Upper lobe of right lung (tissue), 1 donor: ENCODE results near the gene TKT. TPM values are rescaled to one million over a fixed set of nuclear protein-coding genes. Genes with fewer than 3 reads are reported as not detected.

Experiments used
- ATAC-seq: fragments of 200-7000 bp; cut with Tn5 transposase; one replicate; pipeline ENCODE4 v1.9.1; 2020; ENCODE audit warnings: mild to moderate bottlenecking, moderate library complexity
- DNase-seq: peaks from one replicate; pipeline ENCODE4 v3.0.0-alpha.2; 2020
- H3K27ac ChIP-seq: fragments of 200-600 bp; one replicate; pipeline ENCODE4 v1.8.0; 2022
- H3K27me3 ChIP-seq: fragments of 200-600 bp; one replicate; pipeline ENCODE4 v1.8.0; 2022; ENCODE audit warnings: mild to moderate bottlenecking
- H3K36me3 ChIP-seq: fragments of 200-600 bp; one replicate; pipeline ENCODE4 v1.8.0; 2022
- H3K4me1 ChIP-seq: fragments of 200-600 bp; one replicate; pipeline ENCODE4 v1.8.0; 2022
- H3K4me3 ChIP-seq: fragments of 200-600 bp; one replicate; pipeline ENCODE4 v1.8.0; 2022; ENCODE audit warnings: mild to moderate bottlenecking
- H3K9me3 ChIP-seq: fragments of 200-600 bp; one replicate; pipeline ENCODE4 v1.8.0; 2022
- intact Hi-C: fragments of 100-400 bp; cut with DNase I; formaldehyde crosslinking; loops from one replicate; pipeline ENCODE4 v1.11.0; 2022
- total RNA-seq: library from RNA; stranded (reverse); fragmentation: NEBNext Ultra II Directional; extraction: Animal tissue kit (Norgen Biotek cat#: 25700); gene quantifications from one replicate; pipeline ENCODE4 v1.2.1, GENCODE V29; 2021
- TF ChIP-seq, protein P1 (sequence below): fragments of 200-600 bp; IDR thresholded peaks from one replicate; pipeline ENCODE4 v1.8.0; 2022; ENCODE audit warnings: antibody characterized with exemption
- donor health status: DM: no; HTN: yes; CAD: no; lungs with severe emphysema.

Gene TKT
- total RNA-seq, 1 donor from 2014 or later = 432 TPM

DNA sequence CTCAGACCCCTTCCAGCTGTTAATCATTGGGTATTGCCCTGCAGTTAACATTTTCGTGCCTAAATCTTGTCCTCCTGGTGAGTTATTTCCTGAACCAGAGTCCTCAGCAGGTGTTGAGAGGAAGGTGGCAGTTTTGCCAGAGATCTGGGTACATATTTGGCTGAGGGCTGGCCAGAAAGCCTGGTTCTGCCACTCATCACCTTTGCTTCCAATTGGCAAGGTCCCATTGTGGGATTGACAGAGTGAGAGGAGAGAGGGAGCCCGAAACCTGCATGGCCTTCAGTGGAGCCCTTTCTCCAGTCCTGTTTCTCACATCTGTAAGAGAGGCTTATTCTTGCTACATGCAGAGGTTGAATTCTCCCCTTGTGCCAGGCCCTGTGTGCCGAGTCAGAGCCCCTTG lies 8.9 kb upstream of the TKT start:
- intact Hi-C loops = no loop called here
- H3K36me3 ChIP-seq = no peaks in the 10 kb centered on the region

DNA sequence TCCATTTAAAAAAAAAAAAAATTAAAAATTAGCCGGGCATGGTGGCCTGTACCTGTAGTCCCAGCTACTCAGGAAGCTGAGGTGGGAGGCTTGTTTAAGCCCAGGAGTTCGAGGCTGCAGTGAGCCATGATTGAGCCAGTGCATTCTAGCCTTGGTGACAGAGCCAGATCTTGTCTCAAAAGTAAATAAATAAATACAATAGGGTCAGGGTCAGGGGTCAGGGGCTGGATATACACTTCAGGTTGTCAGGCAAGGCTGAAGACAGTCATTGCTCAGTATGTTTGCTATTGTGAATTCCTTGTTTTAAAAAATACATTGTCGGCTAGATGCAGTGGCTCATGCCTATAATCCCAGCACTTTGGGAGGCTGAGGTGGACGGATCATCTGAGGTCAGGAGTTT lies 8.1 kb upstream of the TKT start:
- no peaks in the 10 kb centered on the region for H3K9me3 ChIP-seq
- DNase-seq (no peak), ATAC-seq (no peak)
- TF ChIP-seq, protein P1, sequence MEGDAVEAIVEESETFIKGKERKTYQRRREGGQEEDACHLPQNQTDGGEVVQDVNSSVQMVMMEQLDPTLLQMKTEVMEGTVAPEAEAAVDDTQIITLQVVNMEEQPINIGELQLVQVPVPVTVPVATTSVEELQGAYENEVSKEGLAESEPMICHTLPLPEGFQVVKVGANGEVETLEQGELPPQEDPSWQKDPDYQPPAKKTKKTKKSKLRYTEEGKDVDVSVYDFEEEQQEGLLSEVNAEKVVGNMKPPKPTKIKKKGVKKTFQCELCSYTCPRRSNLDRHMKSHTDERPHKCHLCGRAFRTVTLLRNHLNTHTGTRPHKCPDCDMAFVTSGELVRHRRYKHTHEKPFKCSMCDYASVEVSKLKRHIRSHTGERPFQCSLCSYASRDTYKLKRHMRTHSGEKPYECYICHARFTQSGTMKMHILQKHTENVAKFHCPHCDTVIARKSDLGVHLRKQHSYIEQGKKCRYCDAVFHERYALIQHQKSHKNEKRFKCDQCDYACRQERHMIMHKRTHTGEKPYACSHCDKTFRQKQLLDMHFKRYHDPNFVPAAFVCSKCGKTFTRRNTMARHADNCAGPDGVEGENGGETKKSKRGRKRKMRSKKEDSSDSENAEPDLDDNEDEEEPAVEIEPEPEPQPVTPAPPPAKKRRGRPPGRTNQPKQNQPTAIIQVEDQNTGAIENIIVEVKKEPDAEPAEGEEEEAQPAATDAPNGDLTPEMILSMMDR = no peak
- H3K4me3 ChIP-seq = no peak overlapping the region
- H3K4me1 ChIP-seq = no peaks in the 10 kb centered on the region
- no peaks in the 10 kb centered on the region for H3K27me3 ChIP-seq
- no peak overlapping the region for H3K27ac ChIP-seq
- no peaks in the 10 kb centered on the region for H3K36me3 ChIP-seq
- intact Hi-C loops = no loop called here

More for the DNA sequence above, 8.9 kb upstream of the TKT start:
- H3K4me1 ChIP-seq = peaks cover 8% of the 10 kb centered on the region
- H3K27me3 ChIP-seq = no peaks in the 10 kb centered on the region
- H3K27ac ChIP-seq = no peak overlapping the region
- peak; percentile 64 for ATAC-seq
- H3K4me3 ChIP-seq = no peak overlapping the region
- H3K9me3 ChIP-seq = no peaks in the 10 kb centered on the region
- DNase-seq = no peak
- TF ChIP-seq, protein P1 = no peak

DNA sequence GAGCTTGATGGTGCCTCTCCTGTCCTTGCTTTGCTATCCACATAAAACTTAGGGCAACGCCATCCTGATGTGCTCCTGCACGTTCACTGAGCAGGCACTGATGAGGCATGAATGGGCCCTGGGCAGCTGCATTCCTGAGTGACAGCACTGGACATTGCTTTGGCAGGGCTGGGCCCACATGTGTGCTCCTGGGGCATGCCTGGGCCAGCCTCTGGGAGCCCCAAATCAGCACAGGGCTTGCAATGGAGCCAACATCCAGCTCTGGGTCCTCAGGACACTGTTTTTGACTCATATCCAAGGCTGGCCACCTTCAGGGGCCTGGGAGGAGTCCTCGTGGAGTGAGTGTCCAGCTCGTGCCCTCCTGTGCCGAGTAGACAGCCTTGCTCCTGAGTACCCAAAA lies 5.9 kb upstream of the TKT start:
- intact Hi-C loops = no loop called here
- Histone ChIP-seq H3K4me1 (no peaks in the 10 kb centered on the region), H3K4me3 (no peak overlapping the region), H3K36me3 (no peaks in the 10 kb centered on the region), H3K27ac (no peak overlapping the region), H3K27me3 (no peaks in the 10 kb centered on the region), H3K9me3 (no peaks in the 10 kb centered on the region)
- ATAC-seq (no peak), DNase-seq (no peak)
- TF ChIP-seq, protein P1 = no peak

DNA sequence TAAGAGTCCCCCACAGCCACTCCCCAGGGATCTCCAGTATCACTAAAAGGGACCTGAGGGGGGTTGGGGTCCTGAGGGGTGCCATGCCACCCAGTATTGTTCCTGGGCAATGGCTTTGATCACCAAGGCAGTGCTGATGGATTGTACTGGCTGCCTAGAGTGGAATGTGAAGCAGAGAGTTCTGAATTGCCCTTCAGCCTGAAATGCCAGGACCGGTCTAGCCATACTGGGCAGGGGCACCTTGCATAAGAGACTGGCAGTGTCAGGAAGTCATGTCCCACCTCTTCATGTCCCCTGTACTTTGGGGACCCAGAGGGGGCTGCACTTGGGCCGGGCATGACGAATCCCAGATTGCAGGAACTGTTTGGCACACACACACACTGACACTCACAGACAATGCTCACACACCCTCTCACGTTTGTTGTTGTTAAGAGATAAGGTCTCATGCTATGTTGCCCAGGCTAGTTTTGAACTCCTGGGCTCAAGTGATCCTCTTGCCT lies 4.5 kb upstream of the TKT start:
- DNase-seq (no peak), ATAC-seq (no peak)
- Histone ChIP-seq H3K27me3 (no peaks in the 10 kb centered on the region), H3K36me3 (no peaks in the 10 kb centered on the region), H3K4me1 (peaks cover 4% of the 10 kb centered on the region), H3K27ac (no peak overlapping the region), H3K9me3 (no peaks in the 10 kb centered on the region), H3K4me3 (no peak overlapping the region)
- intact Hi-C loops = no loop called here
- TF ChIP-seq, protein P1 = no peak

DNA sequence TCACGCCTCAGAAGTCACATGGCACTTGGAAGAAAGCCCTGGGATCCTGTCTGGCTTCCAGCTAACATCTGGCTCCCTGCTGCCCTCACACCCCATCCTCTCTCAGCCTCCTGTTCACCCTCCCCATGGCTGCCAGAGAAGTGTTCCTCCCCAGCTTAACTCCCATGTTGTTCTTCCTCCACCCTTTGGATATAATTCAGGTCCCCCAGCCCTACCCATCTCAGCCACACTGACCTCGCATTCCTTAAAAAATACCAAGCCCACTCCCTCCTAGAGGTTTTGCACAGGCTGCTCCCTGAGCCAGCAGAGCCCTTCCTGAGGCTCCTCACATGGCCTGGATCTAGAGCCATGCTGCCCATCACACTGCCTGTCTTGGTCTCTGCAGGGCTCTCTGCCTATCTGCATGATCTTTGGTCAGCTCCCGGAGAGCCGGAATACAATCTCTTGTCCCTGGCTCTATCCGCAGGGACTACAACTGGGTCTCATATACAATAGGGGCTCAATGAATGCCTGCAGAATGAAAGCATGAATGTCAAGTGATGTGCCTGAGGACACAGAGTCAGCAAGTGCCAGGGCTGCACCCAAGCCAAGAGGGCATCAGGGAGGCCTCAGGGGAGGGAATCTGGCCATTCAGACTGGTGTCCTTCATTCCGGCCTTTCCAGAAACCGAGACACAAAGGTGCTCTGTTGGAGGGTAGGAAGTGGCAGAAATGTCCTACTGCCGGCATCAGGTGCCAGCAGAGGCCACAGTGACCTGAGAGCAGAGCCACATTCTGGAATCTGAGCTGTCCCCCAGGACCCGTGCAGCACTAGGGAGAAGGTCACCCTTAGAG lies 3.8 kb upstream of the TKT start:
- ATAC-seq (no peak), DNase-seq (no peak)
- Histone ChIP-seq H3K4me3 (no peak overlapping the region), H3K27ac (no peak overlapping the region), H3K36me3 (no peaks in the 10 kb centered on the region), H3K27me3 (no peaks in the 10 kb centered on the region), H3K4me1 (peaks cover 4% of the 10 kb centered on the region), H3K9me3 (no peaks in the 10 kb centered on the region)
- TF ChIP-seq, protein P1 = no peak
- intact Hi-C loops = no loop called here
